ENCODE data around the gene EBF3. TPM values are rescaled to one million over a fixed set of nuclear protein-coding genes. Genes with fewer than 3 reads are reported as not detected.

Gene EBF3
- total RNA-seq, 1 donor from 2014 or later, result 0.07 TPM

DNA sequence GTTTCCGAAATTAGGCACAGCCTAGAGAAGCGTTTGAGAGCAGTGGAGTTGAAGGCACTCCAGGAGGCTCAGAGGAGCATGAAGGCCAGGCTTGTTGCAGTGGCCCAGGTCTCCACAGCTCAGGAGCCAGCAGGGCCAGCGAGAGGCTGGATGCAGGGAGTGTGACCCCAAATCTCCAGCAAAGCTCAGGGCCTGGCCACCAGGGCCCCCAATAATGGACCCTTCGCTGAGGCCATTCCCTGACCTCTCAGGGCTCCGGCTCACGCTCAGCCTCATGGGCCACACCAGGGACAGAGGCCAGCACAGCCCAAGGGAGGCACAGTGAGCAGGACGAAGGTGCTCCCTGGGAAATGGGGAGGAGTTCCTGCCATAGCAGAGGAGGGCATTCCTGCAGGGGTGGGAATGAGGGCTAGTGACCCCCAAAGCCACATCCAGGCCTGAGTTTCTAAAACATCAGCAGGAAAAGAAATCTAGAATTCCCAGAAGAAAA lies 47.5 kb downstream of the EBF3 start:
- H3K27ac ChIP-seq (ENCODE audit: low read depth, low read length), result no peak overlapping the region
- no peak overlapping the region for H3K9ac ChIP-seq (ENCODE audit: low read length)
- no peaks in the 10 kb centered on the region for H3K79me2 ChIP-seq (ENCODE audit: insufficient read depth, low read length)
- H3K4me1 Mint-ChIP-seq (ENCODE audit: low read depth, unreplicated experiment), result no peaks in the 10 kb centered on the region
- H3K9me3 ChIP-seq (ENCODE audit: insufficient read depth, low read depth, low read length), result no peaks in the 10 kb centered on the region
- no peaks in the 10 kb centered on the region for H3K27me3 ChIP-seq (ENCODE audit: insufficient read depth, low read length)
- H3K9me3 Mint-ChIP-seq (ENCODE audit: unreplicated experiment), result no peaks in the 10 kb centered on the region
- no peaks in the 10 kb centered on the region for H4K20me1 ChIP-seq (ENCODE audit: insufficient read depth, low read length)
- DNase-seq (ENCODE audit: low read depth) (no peak), FAIRE-seq (no peak)
- H2AFZ ChIP-seq (ENCODE audit: low read depth, low read length), result no peak overlapping the region
- H3K36me3 Mint-ChIP-seq (ENCODE audit: low read depth, unreplicated experiment), result no peaks in the 10 kb centered on the region
- no peak overlapping the region for H3K27ac Mint-ChIP-seq (ENCODE audit: unreplicated experiment)
- peaks cover 18% of the 10 kb centered on the region for H3K27me3 Mint-ChIP-seq (ENCODE audit: low read depth, unreplicated experiment)
- no peak overlapping the region for H3K4me3 ChIP-seq (ENCODE audit: insufficient read depth, low read depth, low read length)
- H3K4me1 ChIP-seq (ENCODE audit: insufficient read depth, low read length), result no peaks in the 10 kb centered on the region
- no peak overlapping the region for H3K4me2 ChIP-seq (ENCODE audit: low read length)
- no peaks in the 10 kb centered on the region for H3K36me3 ChIP-seq (ENCODE audit: insufficient read depth, low read length)
- no peak overlapping the region for H3K4me3 Mint-ChIP-seq (ENCODE audit: unreplicated experiment)
- TF ChIP-seq EZH2 (IDR thresholded peaks at IDR 0.05; ENCODE audit: insufficient read depth, low read length), result no peak
- TF ChIP-seq, protein P1, sequence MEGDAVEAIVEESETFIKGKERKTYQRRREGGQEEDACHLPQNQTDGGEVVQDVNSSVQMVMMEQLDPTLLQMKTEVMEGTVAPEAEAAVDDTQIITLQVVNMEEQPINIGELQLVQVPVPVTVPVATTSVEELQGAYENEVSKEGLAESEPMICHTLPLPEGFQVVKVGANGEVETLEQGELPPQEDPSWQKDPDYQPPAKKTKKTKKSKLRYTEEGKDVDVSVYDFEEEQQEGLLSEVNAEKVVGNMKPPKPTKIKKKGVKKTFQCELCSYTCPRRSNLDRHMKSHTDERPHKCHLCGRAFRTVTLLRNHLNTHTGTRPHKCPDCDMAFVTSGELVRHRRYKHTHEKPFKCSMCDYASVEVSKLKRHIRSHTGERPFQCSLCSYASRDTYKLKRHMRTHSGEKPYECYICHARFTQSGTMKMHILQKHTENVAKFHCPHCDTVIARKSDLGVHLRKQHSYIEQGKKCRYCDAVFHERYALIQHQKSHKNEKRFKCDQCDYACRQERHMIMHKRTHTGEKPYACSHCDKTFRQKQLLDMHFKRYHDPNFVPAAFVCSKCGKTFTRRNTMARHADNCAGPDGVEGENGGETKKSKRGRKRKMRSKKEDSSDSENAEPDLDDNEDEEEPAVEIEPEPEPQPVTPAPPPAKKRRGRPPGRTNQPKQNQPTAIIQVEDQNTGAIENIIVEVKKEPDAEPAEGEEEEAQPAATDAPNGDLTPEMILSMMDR (IDR thresholded peaks at IDR 0.05; ENCODE audit: insufficient read depth, low read depth, low read length), result no peak

DNA sequence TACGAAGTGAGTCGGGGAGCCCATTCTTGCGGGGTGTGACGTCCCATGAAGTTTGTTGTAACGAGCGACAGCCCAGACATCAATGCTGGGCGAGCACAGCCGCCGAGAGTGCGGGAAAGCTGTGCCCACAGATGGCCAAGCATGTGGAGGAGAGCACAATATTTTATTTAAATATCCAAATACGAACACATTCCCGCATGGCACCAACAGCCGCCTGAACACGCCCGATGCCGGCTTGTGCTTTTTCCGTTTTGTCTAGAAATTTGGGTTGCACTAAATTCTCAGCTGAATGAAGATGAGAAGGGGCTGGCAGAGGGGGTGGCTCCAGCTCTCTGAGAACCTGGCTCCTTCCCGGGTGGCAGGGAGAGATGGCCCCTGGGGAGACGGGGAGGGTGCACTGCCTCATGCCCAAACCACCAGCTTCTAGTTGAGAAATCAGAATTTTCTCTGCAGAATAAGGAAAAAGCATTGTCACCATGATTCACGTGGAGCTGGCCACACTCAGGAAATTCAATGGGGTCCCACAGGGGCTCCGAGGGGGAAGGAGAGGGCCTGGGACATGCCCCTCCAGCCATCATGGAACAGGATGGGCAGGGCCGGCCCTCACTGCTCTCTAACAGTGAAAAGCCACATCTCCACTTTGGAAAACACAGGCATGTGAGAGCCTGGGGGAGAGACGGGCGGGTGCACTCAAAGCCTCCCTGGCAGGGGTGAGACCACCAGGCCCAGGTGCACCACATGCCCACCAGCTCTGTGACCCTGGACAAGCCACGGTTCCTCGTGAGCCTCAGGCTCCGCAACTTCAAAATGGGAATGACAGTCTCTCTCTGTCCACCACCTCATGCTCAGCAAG lies 48.3 kb downstream of the EBF3 start:
- DNase-seq (ENCODE audit: low read depth), result no peak
- Mint-ChIP-seq H3K27ac (ENCODE audit: unreplicated experiment) (no peak overlapping the region), H3K27me3 (ENCODE audit: low read depth, unreplicated experiment) (peaks cover 15% of the 10 kb centered on the region), H3K4me1 (ENCODE audit: low read depth, unreplicated experiment) (no peaks in the 10 kb centered on the region), H3K36me3 (ENCODE audit: low read depth, unreplicated experiment) (no peaks in the 10 kb centered on the region), H3K4me3 (ENCODE audit: unreplicated experiment) (no peak overlapping the region), H3K9me3 (ENCODE audit: unreplicated experiment) (no peaks in the 10 kb centered on the region)
- no peak overlapping the region for H2AFZ ChIP-seq (ENCODE audit: low read depth, low read length)
- TF ChIP-seq EZH2 (IDR thresholded peaks at IDR 0.05; ENCODE audit: insufficient read depth, low read length), result no peak
- TF ChIP-seq, protein P1 (IDR thresholded peaks at IDR 0.05; ENCODE audit: insufficient read depth, low read depth, low read length), result no peak
- no peak overlapping the region for H3K4me2 ChIP-seq (ENCODE audit: low read length)
- H3K79me2 ChIP-seq (ENCODE audit: insufficient read depth, low read length), result no peaks in the 10 kb centered on the region
- no peaks in the 10 kb centered on the region for H3K9me3 ChIP-seq (ENCODE audit: insufficient read depth, low read depth, low read length)
- H4K20me1 ChIP-seq (ENCODE audit: insufficient read depth, low read length), result no peaks in the 10 kb centered on the region
- no peaks in the 10 kb centered on the region for H3K27me3 ChIP-seq (ENCODE audit: insufficient read depth, low read length)
- no peak overlapping the region for H3K27ac ChIP-seq (ENCODE audit: low read depth, low read length)
- H3K4me3 ChIP-seq (ENCODE audit: insufficient read depth, low read depth, low read length), result no peak overlapping the region
- FAIRE-seq, result no peak
- no peaks in the 10 kb centered on the region for H3K4me1 ChIP-seq (ENCODE audit: insufficient read depth, low read length)
- no peak overlapping the region for H3K9ac ChIP-seq (ENCODE audit: low read length)
- H3K36me3 ChIP-seq (ENCODE audit: insufficient read depth, low read length), result no peaks in the 10 kb centered on the region

DNA sequence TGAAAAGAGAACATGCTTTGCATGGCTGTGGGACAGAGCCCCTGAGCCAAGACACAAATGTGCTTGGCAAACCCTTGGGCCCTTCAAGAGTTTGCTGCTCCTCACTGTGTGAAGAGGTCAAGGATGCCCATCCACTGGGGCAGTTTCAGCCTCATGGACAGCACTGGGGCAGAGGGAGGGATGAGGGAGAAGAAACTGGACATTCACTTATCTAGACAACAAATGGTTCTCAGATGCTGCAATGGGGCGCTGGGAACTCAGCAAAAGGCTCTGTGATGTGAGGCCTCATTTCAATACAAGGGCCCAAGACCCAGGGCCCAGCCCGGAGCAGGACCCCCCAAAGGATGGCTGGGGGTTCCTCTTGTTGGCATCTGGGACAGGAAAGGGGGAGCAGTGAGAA lies 49.1 kb downstream of the EBF3 start:
- no peak for TF ChIP-seq EZH2 (IDR thresholded peaks at IDR 0.05; ENCODE audit: insufficient read depth, low read length)
- TF ChIP-seq, protein P1 (IDR thresholded peaks at IDR 0.05; ENCODE audit: insufficient read depth, low read depth, low read length), result no peak
- no peaks in the 10 kb centered on the region for H3K9me3 ChIP-seq (ENCODE audit: insufficient read depth, low read depth, low read length)
- H3K4me3 ChIP-seq (ENCODE audit: insufficient read depth, low read depth, low read length), result no peak overlapping the region
- DNase-seq (ENCODE audit: low read depth), result no peak
- H3K4me2 ChIP-seq (ENCODE audit: low read length), result no peak overlapping the region
- H3K36me3 ChIP-seq (ENCODE audit: insufficient read depth, low read length), result no peaks in the 10 kb centered on the region
- no peaks in the 10 kb centered on the region for H3K27me3 ChIP-seq (ENCODE audit: insufficient read depth, low read length)
- H3K27ac ChIP-seq (ENCODE audit: low read depth, low read length), result no peak overlapping the region
- Mint-ChIP-seq H3K27me3 (ENCODE audit: low read depth, unreplicated experiment) (peaks cover 15% of the 10 kb centered on the region), H3K9me3 (ENCODE audit: unreplicated experiment) (no peaks in the 10 kb centered on the region), H3K4me3 (ENCODE audit: unreplicated experiment) (no peak overlapping the region), H3K36me3 (ENCODE audit: low read depth, unreplicated experiment) (no peaks in the 10 kb centered on the region), H3K27ac (ENCODE audit: unreplicated experiment) (no peak overlapping the region), H3K4me1 (ENCODE audit: low read depth, unreplicated experiment) (no peaks in the 10 kb centered on the region)
- no peak overlapping the region for H2AFZ ChIP-seq (ENCODE audit: low read depth, low read length)
- H3K9ac ChIP-seq (ENCODE audit: low read length), result no peak overlapping the region
- H3K4me1 ChIP-seq (ENCODE audit: insufficient read depth, low read length), result no peaks in the 10 kb centered on the region
- no peaks in the 10 kb centered on the region for H3K79me2 ChIP-seq (ENCODE audit: insufficient read depth, low read length)
- H4K20me1 ChIP-seq (ENCODE audit: insufficient read depth, low read length), result no peaks in the 10 kb centered on the region
- FAIRE-seq, result no peak

Measured in astrocyte (in vitro differentiated cells and primary cell).